ENCODE data around the gene UBE2E2.
A peak's percentile ranks its signal among the peaks of the same experiment; 100 is the strongest.

The UBE2E2 gene

GRCh38 chr3:23314981-23315762 is 112.0 kb downstream of the UBE2E2 start:
- ATAC-seq = peak; percentile 48
- TF ChIP-seq ISL1 (CRISPR knock-in tag; IDR thresholded peaks at IDR 0.05) (peak; percentile 61), CSRNP3 (CRISPR knock-in tag; IDR thresholded peaks at IDR 0.05) (no peak)

- no peak for ATAC-seq
- no peak for TF ChIP-seq ZC3H10 (CRISPR knock-in tag; IDR thresholded peaks at IDR 0.05)
- TF ChIP-seq ZNF8 (CRISPR knock-in tag; IDR thresholded peaks at IDR 0.05) = no peak
- no peak for TF ChIP-seq ZFP3 (CRISPR knock-in tag; IDR thresholded peaks at IDR 0.05)
- TF ChIP-seq OSR1 (CRISPR knock-in tag; IDR thresholded peaks at IDR 0.05) = no peak
- no peak for TF ChIP-seq CSDC2 (CRISPR knock-in tag; IDR thresholded peaks at IDR 0.05)
- no peak for TF ChIP-seq ZFP30 (CRISPR knock-in tag; IDR thresholded peaks at IDR 0.05)
Measured at GRCh38 chr3:23316924-23317323, 113.8 kb downstream of the UBE2E2 start.

GRCh38 chr3:23319366-23320312 is 116.5 kb downstream of the UBE2E2 start:
- ATAC-seq = no peak
- TF ChIP-seq RARB (CRISPR knock-in tag; IDR thresholded peaks at IDR 0.05) (no peak), PPARA (CRISPR knock-in tag; IDR thresholded peaks at IDR 0.05; ENCODE audit: borderline replicate concordance) (no peak), ZNF70 (CRISPR knock-in tag; IDR thresholded peaks at IDR 0.05) (no peak), CSRNP3 (CRISPR knock-in tag; IDR thresholded peaks at IDR 0.05) (no peak), ZFP3 (CRISPR knock-in tag; IDR thresholded peaks at IDR 0.05) (no peak), POU6F1 (CRISPR knock-in tag; IDR thresholded peaks at IDR 0.05; ENCODE audit: borderline replicate concordance, low read depth) (no peak), ZNF8 (CRISPR knock-in tag; IDR thresholded peaks at IDR 0.05) (no peak), ZNF565 (CRISPR knock-in tag; conservative IDR thresholded peaks at IDR 0.05; ENCODE audit: low read depth) (no peak), PATZ1 (CRISPR knock-in tag; IDR thresholded peaks at IDR 0.05; ENCODE audit: borderline replicate concordance) (no peak), ZC3H10 (CRISPR knock-in tag; IDR thresholded peaks at IDR 0.05) (no peak), SNAI2 (CRISPR knock-in tag; IDR thresholded peaks at IDR 0.05) (no peak), CREB5 (CRISPR knock-in tag; IDR thresholded peaks at IDR 0.05; ENCODE audit: low read depth) (no peak), TSHZ2 (CRISPR knock-in tag; IDR thresholded peaks at IDR 0.05) (no peak), ESRRG (CRISPR knock-in tag; IDR thresholded peaks at IDR 0.05) (no peak), GLIS3 (CRISPR knock-in tag; IDR thresholded peaks at IDR 0.05) (no peak), ZFP30 (CRISPR knock-in tag; IDR thresholded peaks at IDR 0.05) (no peak), BACH2 (CRISPR knock-in tag; IDR thresholded peaks at IDR 0.05; ENCODE audit: borderline replicate concordance) (no peak), TCF4 (CRISPR knock-in tag; IDR thresholded peaks at IDR 0.05; ENCODE audit: borderline replicate concordance) (no peak), OSR1 (CRISPR knock-in tag; IDR thresholded peaks at IDR 0.05) (no peak)
